NB4 (cell line): ENCODE data around the gene FAM72B.
"Not testable (repeated sequence)": the region's sequence is repeated elsewhere in the genome, so short reads cannot be mapped to it uniquely, and the experiment has no call there.

Experiments used
- MAX ChIP-seq: IDR thresholded peaks from 2 replicates; pipeline ENCODE4 v1.6.1; 2011; ENCODE audit warnings: low read depth, low read length
- MYC ChIP-seq: IDR thresholded peaks from 2 replicates; pipeline ENCODE4 v1.6.1; 2011; ENCODE audit warnings: low read depth, low read length
- POLR2A ChIP-seq: IDR thresholded peaks from 2 replicates; pipeline ENCODE4 v1.6.1; 2011; ENCODE audit warnings: mild to moderate bottlenecking; ENCODE audit not compliant: insufficient read length; ENCODE audit errors: extremely low read depth
- TF ChIP-seq, protein P1 (sequence below): IDR thresholded peaks from one replicate; pipeline ENCODE4 v1.5.1; 2012; ENCODE audit warnings: low read depth, low read length

- TF ChIP-seq, protein P1, sequence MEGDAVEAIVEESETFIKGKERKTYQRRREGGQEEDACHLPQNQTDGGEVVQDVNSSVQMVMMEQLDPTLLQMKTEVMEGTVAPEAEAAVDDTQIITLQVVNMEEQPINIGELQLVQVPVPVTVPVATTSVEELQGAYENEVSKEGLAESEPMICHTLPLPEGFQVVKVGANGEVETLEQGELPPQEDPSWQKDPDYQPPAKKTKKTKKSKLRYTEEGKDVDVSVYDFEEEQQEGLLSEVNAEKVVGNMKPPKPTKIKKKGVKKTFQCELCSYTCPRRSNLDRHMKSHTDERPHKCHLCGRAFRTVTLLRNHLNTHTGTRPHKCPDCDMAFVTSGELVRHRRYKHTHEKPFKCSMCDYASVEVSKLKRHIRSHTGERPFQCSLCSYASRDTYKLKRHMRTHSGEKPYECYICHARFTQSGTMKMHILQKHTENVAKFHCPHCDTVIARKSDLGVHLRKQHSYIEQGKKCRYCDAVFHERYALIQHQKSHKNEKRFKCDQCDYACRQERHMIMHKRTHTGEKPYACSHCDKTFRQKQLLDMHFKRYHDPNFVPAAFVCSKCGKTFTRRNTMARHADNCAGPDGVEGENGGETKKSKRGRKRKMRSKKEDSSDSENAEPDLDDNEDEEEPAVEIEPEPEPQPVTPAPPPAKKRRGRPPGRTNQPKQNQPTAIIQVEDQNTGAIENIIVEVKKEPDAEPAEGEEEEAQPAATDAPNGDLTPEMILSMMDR, result not testable (repeated sequence)
- TF ChIP-seq MYC, POLR2A, MAX: not testable (repeated sequence)
Observed at GRCh38 chr1:121167225-121167738, 16.9 kb downstream of the FAM72B start.
